ENCODE measurements around the gene SLC24A4. TPM values are rescaled to one million over a fixed set of nuclear protein-coding genes. Genes with fewer than 3 reads are reported as not detected.

SLC24A4 gene
- total RNA-seq, 6 donors from 2014 or later: 0.49 to 5.7 (median 2.0) TPM

GRCh38 chr14:92435154-92435553 is 112.2 kb downstream of the SLC24A4 start:
- ATAC-seq (ENCODE audit: low FRiP score in 2 of 2) (no peak), DNase-seq (no peak)
- H3K4me3 ChIP-seq: no peak overlapping the region
- peaks cover 0 to 7% (median 6%) of the 10 kb centered on the region in 4 donors for H3K4me1 ChIP-seq
- H3K27me3 ChIP-seq: no peaks in the 10 kb centered on the region
- H3K9me3 ChIP-seq: no peaks in the 10 kb centered on the region
- no peaks in the 10 kb centered on the region for H3K36me3 ChIP-seq
- no peak for TF ChIP-seq CTCF (IDR thresholded peaks at IDR 0.05)
- no peak for TF ChIP-seq POLR2AphosphoS5 (IDR thresholded peaks at IDR 0.05)
- TF ChIP-seq POLR2A (IDR thresholded peaks at IDR 0.05): no peak
- TF ChIP-seq EP300 (IDR thresholded peaks at IDR 0.05): no peak
- H3K27ac ChIP-seq: no peak overlapping the region

GRCh38 chr14:92436115-92436776 is 113.3 kb downstream of the SLC24A4 start:
- H3K27ac ChIP-seq: no peak overlapping the region
- no peak overlapping the region for H3K4me3 ChIP-seq
- H3K4me1 ChIP-seq: peaks cover 0 to 8% (median 6%) of the 10 kb centered on the region in 4 donors
- TF ChIP-seq CTCF (IDR thresholded peaks at IDR 0.05): no peak
- no peak for TF ChIP-seq POLR2A (IDR thresholded peaks at IDR 0.05)
- no peak for TF ChIP-seq POLR2AphosphoS5 (IDR thresholded peaks at IDR 0.05)
- TF ChIP-seq EP300 (IDR thresholded peaks at IDR 0.05): no peak
- 78 to 83% methylated on average over 10 of the region's 10 CpGs for WGBS, 2 donors
- no peak for DNase-seq
- H3K27me3 ChIP-seq: no peaks in the 10 kb centered on the region
- no peaks in the 10 kb centered on the region for H3K36me3 ChIP-seq
- H3K9me3 ChIP-seq: no peaks in the 10 kb centered on the region
- no peak for ATAC-seq (ENCODE audit: low FRiP score in 2 of 2)

- DNase-seq (no peak), ATAC-seq (ENCODE audit: low FRiP score in 2 of 2) (no peak)
- 79 to 89% methylated on average over 5 of the region's 5 CpGs for WGBS, 2 donors
These were observed 114.3 kb downstream of the SLC24A4 start for GRCh38 chr14:92437309-92437708.

GRCh38 chr14:92437729-92438285 is 114.8 kb downstream of the SLC24A4 start:
- H3K4me3 ChIP-seq: no peak overlapping the region
- WGBS, 2 donors: 74 to 80% methylated on average over 12 of the region's 12 CpGs
- TF ChIP-seq POLR2AphosphoS5 (IDR thresholded peaks at IDR 0.05) (no peak), EP300 (IDR thresholded peaks at IDR 0.05) (no peak), POLR2A (IDR thresholded peaks at IDR 0.05) (no peak), CTCF (IDR thresholded peaks at IDR 0.05) (no peak)
- DNase-seq (no peak), ATAC-seq (ENCODE audit: low FRiP score in 2 of 2) (no peak)
- H3K27ac ChIP-seq: no peak overlapping the region
- H3K9me3 ChIP-seq: no peaks in the 10 kb centered on the region
- H3K4me1 ChIP-seq: peaks cover 0 to 8% (median 6%) of the 10 kb centered on the region in 4 donors
- H3K27me3 ChIP-seq: no peaks in the 10 kb centered on the region
- no peaks in the 10 kb centered on the region for H3K36me3 ChIP-seq

More at GRCh38 chr14:92437309-92437708, 114.3 kb downstream of the SLC24A4 start:
- no peaks in the 10 kb centered on the region for H3K27me3 ChIP-seq
- H3K9me3 ChIP-seq: no peaks in the 10 kb centered on the region
- no peak for TF ChIP-seq POLR2AphosphoS5 (IDR thresholded peaks at IDR 0.05)
- no peak for TF ChIP-seq CTCF (IDR thresholded peaks at IDR 0.05)
- TF ChIP-seq POLR2A (IDR thresholded peaks at IDR 0.05): no peak
- TF ChIP-seq EP300 (IDR thresholded peaks at IDR 0.05): no peak
- no peaks in the 10 kb centered on the region for H3K36me3 ChIP-seq
- no peak overlapping the region for H3K4me3 ChIP-seq
- no peak overlapping the region for H3K27ac ChIP-seq
- peaks cover 0 to 8% (median 6%) of the 10 kb centered on the region in 4 donors for H3K4me1 ChIP-seq

All from upper lobe of left lung (tissue), 6 donors.